ENCODE results near the gene AOC1.

DNA sequence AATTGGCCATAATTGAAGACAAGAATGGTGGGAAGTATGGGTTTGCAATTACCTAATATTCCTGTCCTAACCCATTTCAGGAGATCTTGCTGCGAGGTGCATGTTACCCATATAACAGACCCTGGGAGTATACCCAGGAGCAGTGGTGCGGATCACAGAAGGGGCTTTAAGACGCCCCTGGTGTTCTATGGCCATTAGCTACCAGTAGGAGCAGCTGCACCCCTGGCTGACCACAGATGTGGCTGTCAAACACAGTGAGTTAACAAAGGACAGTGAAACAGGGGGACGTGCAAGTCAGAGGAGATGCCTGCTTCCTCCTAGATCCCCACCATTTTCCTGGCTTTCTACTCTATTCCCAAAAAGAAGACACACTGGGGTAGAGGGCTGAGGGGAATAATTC, 25.2 kb downstream of the AOC1 start:
- TF ChIP-seq, protein P1, sequence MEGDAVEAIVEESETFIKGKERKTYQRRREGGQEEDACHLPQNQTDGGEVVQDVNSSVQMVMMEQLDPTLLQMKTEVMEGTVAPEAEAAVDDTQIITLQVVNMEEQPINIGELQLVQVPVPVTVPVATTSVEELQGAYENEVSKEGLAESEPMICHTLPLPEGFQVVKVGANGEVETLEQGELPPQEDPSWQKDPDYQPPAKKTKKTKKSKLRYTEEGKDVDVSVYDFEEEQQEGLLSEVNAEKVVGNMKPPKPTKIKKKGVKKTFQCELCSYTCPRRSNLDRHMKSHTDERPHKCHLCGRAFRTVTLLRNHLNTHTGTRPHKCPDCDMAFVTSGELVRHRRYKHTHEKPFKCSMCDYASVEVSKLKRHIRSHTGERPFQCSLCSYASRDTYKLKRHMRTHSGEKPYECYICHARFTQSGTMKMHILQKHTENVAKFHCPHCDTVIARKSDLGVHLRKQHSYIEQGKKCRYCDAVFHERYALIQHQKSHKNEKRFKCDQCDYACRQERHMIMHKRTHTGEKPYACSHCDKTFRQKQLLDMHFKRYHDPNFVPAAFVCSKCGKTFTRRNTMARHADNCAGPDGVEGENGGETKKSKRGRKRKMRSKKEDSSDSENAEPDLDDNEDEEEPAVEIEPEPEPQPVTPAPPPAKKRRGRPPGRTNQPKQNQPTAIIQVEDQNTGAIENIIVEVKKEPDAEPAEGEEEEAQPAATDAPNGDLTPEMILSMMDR (IDR thresholded peaks at IDR 0.05), result no peak
- no peak for TF ChIP-seq POLR2A (IDR thresholded peaks at IDR 0.05)
